Measurements from ENCODE around the gene ZFP62. TPM values are rescaled to one million over a fixed set of nuclear protein-coding genes. Genes with fewer than 3 reads are reported as not detected.

The ZFP62 gene
- total RNA-seq, 1 donor from 2014 or later: 14.5 TPM

DNA sequence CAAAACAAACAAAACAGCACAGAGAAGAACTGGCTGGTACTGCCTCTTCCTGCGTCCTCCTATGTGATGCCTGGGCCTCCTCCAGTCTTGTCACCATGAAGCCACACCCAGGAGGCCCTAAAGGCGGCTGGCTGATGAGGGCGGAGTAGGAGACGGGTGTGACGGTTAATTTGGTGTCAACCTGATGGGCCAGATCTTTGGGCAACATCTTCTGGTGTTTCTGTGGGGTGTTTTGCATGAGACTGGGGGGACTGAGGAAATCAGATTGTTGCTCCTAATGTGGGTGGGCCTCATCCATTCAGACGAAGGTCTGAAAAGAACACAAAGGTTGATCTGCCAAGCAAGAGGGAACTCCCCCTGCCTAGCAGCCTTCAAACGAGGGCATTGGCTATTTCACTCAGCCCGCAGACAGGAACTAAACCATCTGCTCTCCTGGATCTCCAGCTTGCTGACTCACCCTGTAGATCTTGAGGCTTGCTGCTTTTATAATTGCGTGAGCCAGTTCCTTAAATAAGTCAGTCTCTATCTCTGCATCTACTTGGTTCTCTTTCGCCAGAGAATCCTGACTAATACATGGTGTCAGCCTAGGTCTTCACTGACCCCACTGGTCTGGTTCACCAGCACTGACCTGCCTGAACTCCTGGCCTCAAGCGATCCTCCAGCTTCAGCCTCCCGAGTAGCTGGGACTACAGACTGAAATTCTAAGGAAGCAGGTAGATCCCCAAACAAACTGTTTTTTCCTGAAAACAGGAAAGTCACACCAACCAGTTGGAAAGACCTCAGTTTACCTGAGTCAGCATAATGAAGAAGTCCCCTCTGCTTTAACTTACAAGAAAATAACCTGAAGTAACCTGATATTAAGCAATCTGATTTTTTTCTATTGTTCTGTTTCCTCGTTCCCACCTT lies 12.8 kb upstream of the ZFP62 start:
- no peaks in the 10 kb centered on the region for H4K20me1 ChIP-seq (ENCODE audit: insufficient read depth, low read length)
- Mint-ChIP-seq H3K4me1 (ENCODE audit: low read depth, unreplicated experiment) (no peaks in the 10 kb centered on the region), H3K4me3 (ENCODE audit: unreplicated experiment) (no peak overlapping the region), H3K27ac (ENCODE audit: unreplicated experiment) (no peak overlapping the region), H3K27me3 (ENCODE audit: low read depth, unreplicated experiment) (peaks cover 4% of the 10 kb centered on the region), H3K9me3 (ENCODE audit: unreplicated experiment) (no peaks in the 10 kb centered on the region), H3K36me3 (ENCODE audit: low read depth, unreplicated experiment) (no peaks in the 10 kb centered on the region)
- TF ChIP-seq EZH2 (IDR thresholded peaks at IDR 0.05; ENCODE audit: insufficient read depth, low read length): no peak
- TF ChIP-seq, protein P1, sequence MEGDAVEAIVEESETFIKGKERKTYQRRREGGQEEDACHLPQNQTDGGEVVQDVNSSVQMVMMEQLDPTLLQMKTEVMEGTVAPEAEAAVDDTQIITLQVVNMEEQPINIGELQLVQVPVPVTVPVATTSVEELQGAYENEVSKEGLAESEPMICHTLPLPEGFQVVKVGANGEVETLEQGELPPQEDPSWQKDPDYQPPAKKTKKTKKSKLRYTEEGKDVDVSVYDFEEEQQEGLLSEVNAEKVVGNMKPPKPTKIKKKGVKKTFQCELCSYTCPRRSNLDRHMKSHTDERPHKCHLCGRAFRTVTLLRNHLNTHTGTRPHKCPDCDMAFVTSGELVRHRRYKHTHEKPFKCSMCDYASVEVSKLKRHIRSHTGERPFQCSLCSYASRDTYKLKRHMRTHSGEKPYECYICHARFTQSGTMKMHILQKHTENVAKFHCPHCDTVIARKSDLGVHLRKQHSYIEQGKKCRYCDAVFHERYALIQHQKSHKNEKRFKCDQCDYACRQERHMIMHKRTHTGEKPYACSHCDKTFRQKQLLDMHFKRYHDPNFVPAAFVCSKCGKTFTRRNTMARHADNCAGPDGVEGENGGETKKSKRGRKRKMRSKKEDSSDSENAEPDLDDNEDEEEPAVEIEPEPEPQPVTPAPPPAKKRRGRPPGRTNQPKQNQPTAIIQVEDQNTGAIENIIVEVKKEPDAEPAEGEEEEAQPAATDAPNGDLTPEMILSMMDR (IDR thresholded peaks at IDR 0.05; ENCODE audit: insufficient read depth, low read depth, low read length): no peak
- H3K9ac ChIP-seq (ENCODE audit: low read length): no peak overlapping the region
- DNase-seq (ENCODE audit: low read depth): peak; percentile 20
- H3K36me3 ChIP-seq (ENCODE audit: insufficient read depth, low read length): no peaks in the 10 kb centered on the region
- H3K9me3 ChIP-seq (ENCODE audit: insufficient read depth, low read depth, low read length): no peaks in the 10 kb centered on the region
- H3K4me1 ChIP-seq (ENCODE audit: insufficient read depth, low read length): no peaks in the 10 kb centered on the region
- FAIRE-seq: no peak
- no peak overlapping the region for H3K4me3 ChIP-seq (ENCODE audit: insufficient read depth, low read depth, low read length)
- no peaks in the 10 kb centered on the region for H3K27me3 ChIP-seq (ENCODE audit: insufficient read depth, low read length)
- no peaks in the 10 kb centered on the region for H3K79me2 ChIP-seq (ENCODE audit: insufficient read depth, low read length)
- no peak overlapping the region for H3K27ac ChIP-seq (ENCODE audit: low read depth, low read length)
- no peak overlapping the region for H3K4me2 ChIP-seq (ENCODE audit: low read length)
- H2AFZ ChIP-seq (ENCODE audit: low read depth, low read length): no peak overlapping the region

DNA sequence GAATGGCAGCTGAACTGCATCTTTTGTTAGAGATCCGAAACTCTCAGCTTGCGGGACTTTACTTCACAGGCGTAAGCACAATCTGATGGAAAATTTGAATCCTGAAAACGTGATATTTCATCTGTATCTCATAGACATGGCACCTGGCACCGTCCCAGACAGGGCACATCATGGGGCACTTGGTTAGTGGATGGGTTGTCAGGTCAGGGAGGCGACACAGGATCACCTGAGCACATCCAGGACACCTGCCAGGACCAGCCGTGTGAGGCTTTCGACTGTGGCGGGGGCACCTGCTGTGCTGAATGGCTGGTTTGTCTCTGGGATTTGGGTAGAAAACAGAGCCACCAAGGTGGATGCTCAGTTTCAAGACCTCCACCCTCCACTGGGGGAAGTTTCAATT lies 11.3 kb upstream of the ZFP62 start:
- Mint-ChIP-seq H3K4me3 (ENCODE audit: unreplicated experiment) (no peak overlapping the region), H3K4me1 (ENCODE audit: low read depth, unreplicated experiment) (no peaks in the 10 kb centered on the region), H3K27ac (ENCODE audit: unreplicated experiment) (no peak overlapping the region), H3K36me3 (ENCODE audit: low read depth, unreplicated experiment) (no peaks in the 10 kb centered on the region), H3K27me3 (ENCODE audit: low read depth, unreplicated experiment) (peaks cover 1% of the 10 kb centered on the region), H3K9me3 (ENCODE audit: unreplicated experiment) (no peaks in the 10 kb centered on the region)
- TF ChIP-seq, protein P1 (IDR thresholded peaks at IDR 0.05; ENCODE audit: insufficient read depth, low read depth, low read length): no peak
- no peak for FAIRE-seq
- no peak overlapping the region for H3K4me2 ChIP-seq (ENCODE audit: low read length)
- H3K9ac ChIP-seq (ENCODE audit: low read length): no peak overlapping the region
- H4K20me1 ChIP-seq (ENCODE audit: insufficient read depth, low read length): no peaks in the 10 kb centered on the region
- no peaks in the 10 kb centered on the region for H3K9me3 ChIP-seq (ENCODE audit: insufficient read depth, low read depth, low read length)
- no peaks in the 10 kb centered on the region for H3K79me2 ChIP-seq (ENCODE audit: insufficient read depth, low read length)
- no peak overlapping the region for H3K27ac ChIP-seq (ENCODE audit: low read depth, low read length)
- H3K4me1 ChIP-seq (ENCODE audit: insufficient read depth, low read length): no peaks in the 10 kb centered on the region
- DNase-seq (ENCODE audit: low read depth): no peak
- H3K4me3 ChIP-seq (ENCODE audit: insufficient read depth, low read depth, low read length): no peak overlapping the region
- no peaks in the 10 kb centered on the region for H3K27me3 ChIP-seq (ENCODE audit: insufficient read depth, low read length)
- no peaks in the 10 kb centered on the region for H3K36me3 ChIP-seq (ENCODE audit: insufficient read depth, low read length)
- no peak overlapping the region for H2AFZ ChIP-seq (ENCODE audit: low read depth, low read length)

Data from astrocyte (in vitro differentiated cells and primary cell).